Measurements from ENCODE around the gene MAP3K19. TPM values are rescaled to one million over a fixed set of nuclear protein-coding genes. Genes with fewer than 3 reads are reported as not detected.
"Not testable (repeated sequence)": the region's sequence is repeated elsewhere in the genome, so short reads cannot be mapped to it uniquely, and the experiment has no call there.

The MAP3K19 gene
- total and polyA plus RNA-seq, 11 donors, result not detected

- H3K9me3 ChIP-seq, result peaks cover 0 to 4% (median 0%) of the 10 kb centered on the region in 12 donors
- DNase-seq (no peak), ATAC-seq (no peak)
- no peaks in the 10 kb centered on the region for H3K36me3 ChIP-seq
- TF ChIP-seq POLR2A (IDR thresholded peaks at IDR 0.05), result no peak
- no peak for TF ChIP-seq CTCF (IDR thresholded peaks at IDR 0.05)
- H3K4me1 ChIP-seq, result no peaks in the 10 kb centered on the region
- H3K4me3 ChIP-seq, result no peak overlapping the region
- WGBS, 4 donors, result 87 to 94% (median 93%) methylated on average over 3 of the region's 3 CpGs
- intact Hi-C loops (cut with DNase I), result loop anchor here in 5 of 10 donors (5.0 kb wide), 2 partner anchors 722 to 727 kb away; no protein-coding TSS in a partner anchor
- no peak overlapping the region for H3K27ac ChIP-seq
- H3K27me3 ChIP-seq, result peaks cover 0 to 2% (median 0%) of the 10 kb centered on the region in 9 donors
Measured at GRCh38 chr2:134985061-134985460, 62.2 kb downstream of the MAP3K19 start.

- Histone ChIP-seq H3K27me3 (no peaks in the 10 kb centered on the region), H3K4me1 (no peaks in the 10 kb centered on the region), H3K4me3 (no peak overlapping the region), H3K9me3 (peaks cover 0 to 4% (median 0%) of the 10 kb centered on the region in 12 donors), H3K36me3 (no peaks in the 10 kb centered on the region), H3K27ac (no peak overlapping the region)
- ATAC-seq (no peak), DNase-seq (no peak)
- TF ChIP-seq POLR2A (IDR thresholded peaks at IDR 0.05) (no peak), CTCF (IDR thresholded peaks at IDR 0.05) (no peak)
- WGBS, 4 donors, result 63 to 83% (median 72%) methylated on average over 1 of the region's 1 CpG
- intact Hi-C loops (cut with DNase I), result no loop called here
Measured at GRCh38 chr2:134982603-134983002, 64.6 kb downstream of the MAP3K19 start.

GRCh38 chr2:134980639-134981038 lies 66.6 kb downstream of the MAP3K19 start:
- intact Hi-C loops (cut with DNase I), result no loop called here
- Histone ChIP-seq H3K36me3 (no peaks in the 10 kb centered on the region), H3K27ac (no peak overlapping the region), H3K4me1 (peaks cover 0 to 10% (median 0%) of the 10 kb centered on the region in 12 donors), H3K9me3 (peaks cover 0 to 4% (median 0%) of the 10 kb centered on the region in 12 donors), H3K4me3 (no peak overlapping the region), H3K27me3 (no peaks in the 10 kb centered on the region)
- 96 to 99% (median 98%) methylated on average over 7 of the region's 7 CpGs for WGBS, 4 donors
- ATAC-seq (no peak), DNase-seq (no peak)
- no peak for TF ChIP-seq POLR2A (IDR thresholded peaks at IDR 0.05)
- TF ChIP-seq CTCF (IDR thresholded peaks at IDR 0.05), result no peak

GRCh38 chr2:134979221-134979620 lies 68.0 kb downstream of the MAP3K19 start:
- Histone ChIP-seq H3K4me1 (peaks cover 0 to 10% (median 0%) of the 10 kb centered on the region in 12 donors), H3K36me3 (no peaks in the 10 kb centered on the region), H3K4me3 (no peak overlapping the region), H3K27ac (no peak overlapping the region), H3K27me3 (no peaks in the 10 kb centered on the region), H3K9me3 (peaks cover 0 to 9% (median under 1%) of the 10 kb centered on the region in 12 donors)
- TF ChIP-seq POLR2A (IDR thresholded peaks at IDR 0.05), result no peak
- no peak for TF ChIP-seq CTCF (IDR thresholded peaks at IDR 0.05)
- intact Hi-C loops (cut with DNase I), result no loop called here
- ATAC-seq (no peak), DNase-seq (no peak)
- WGBS, 4 donors, result 82 to 87% (median 85%) methylated on average over 4 of the region's 4 CpGs

GRCh38 chr2:134977104-134977503 lies 70.1 kb downstream of the MAP3K19 start:
- ATAC-seq; H3K27me3 ChIP-seq; H3K27ac ChIP-seq; H3K4me1 ChIP-seq; H3K36me3 ChIP-seq; H3K4me3 ChIP-seq; intact Hi-C loops (cut with DNase I); DNase-seq: not testable (repeated sequence)
- peaks cover 0 to 26% (median 8%) of the 10 kb centered on the region in 12 donors for H3K9me3 ChIP-seq
- WGBS, 4 donors, result 92 to 98% (median 92%) methylated on average over 5 of the region's 5 CpGs

Data from heart left ventricle (tissue), 16 donors.